Neural cell (in vitro differentiated cells): Measurements from ENCODE around the gene ABCC11. TPM values are rescaled to one million over a fixed set of nuclear protein-coding genes. Genes with fewer than 3 reads are reported as not detected.
"Not testable (repeated sequence)": the region's sequence is repeated elsewhere in the genome, so short reads cannot be mapped to it uniquely, and the experiment has no call there.

Source experiments
- H2AFZ ChIP-seq: fragments of 200-600, 300-800 bp; sonication (generic), shearing (Covaris generic); 2 replicates; pipeline ENCODE4 v1.6.0; 2014; ENCODE audit warnings: low read depth, mild to moderate bottlenecking, antibody characterized with exemption, low read length, moderate library complexity
- H3F3A ChIP-seq: fragments of 200-600 bp; shearing (Covaris generic); 2 replicates; pipeline ENCODE4 v1.6.1; 2016; ENCODE audit warnings: mild to moderate bottlenecking, moderate library complexity, mixed read lengths, antibody characterized with exemption, low read length; ENCODE audit not compliant: insufficient read depth, poor library complexity, severe bottlenecking
- H3K27ac ChIP-seq: fragments of 200-600, 300-800 bp; sonication (generic), shearing (Covaris generic); 2 replicates; pipeline ENCODE4 v1.5.1; 2014; ENCODE audit warnings: mild to moderate bottlenecking, low read length, moderate library complexity
- H3K27me3 ChIP-seq: fragments of 300-800, 200-600 bp; sonication (generic), shearing (Covaris generic); 2 replicates; pipeline ENCODE4 v1.6.0; 2014; ENCODE audit warnings: mild to moderate bottlenecking, low read depth, low read length, moderate library complexity; ENCODE audit not compliant: insufficient read depth
- H3K36me3 ChIP-seq: fragments of 300-800, 200-600 bp; sonication (generic), shearing (Covaris generic); 2 replicates; pipeline ENCODE4 v1.5.1; 2014; ENCODE audit warnings: mild to moderate bottlenecking, antibody characterized with exemption, low read length, moderate library complexity; ENCODE audit not compliant: insufficient read depth
- H3K4me2 ChIP-seq: fragments of 300-800, 200-600 bp; sonication (generic), shearing (Covaris generic); 2 replicates; pipeline ENCODE4 v1.6.0; 2014; ENCODE audit warnings: mild to moderate bottlenecking, low read length
- H3K4me3 ChIP-seq: fragments of 300-800, 200-600 bp; sonication (generic), shearing (Covaris generic); 2 replicates; pipeline ENCODE4 v1.5.1; 2014; ENCODE audit warnings: mild to moderate bottlenecking, low read length, moderate library complexity
- H3K79me2 ChIP-seq: fragments of 200-600 bp; shearing (Covaris generic); replicated peaks from 2 replicates; pipeline ENCODE4 v1.6.0; 2014; ENCODE audit warnings: mild to moderate bottlenecking, low read length, moderate library complexity; ENCODE audit not compliant: insufficient read depth
- H3K9ac ChIP-seq: fragments of 300-800, 200-600 bp; sonication (generic), shearing (Covaris generic); 2 replicates; pipeline ENCODE4 v1.6.1; 2016; ENCODE audit warnings: mild to moderate bottlenecking, low read length, mixed read lengths
- H3K9me2 ChIP-seq: fragments of 200-600 bp; shearing (Covaris generic); 2 replicates; pipeline ENCODE4 v1.6.1; 2016; ENCODE audit warnings: mild to moderate bottlenecking, low read length, mixed read lengths; ENCODE audit not compliant: insufficient read depth
- H3K9me3 ChIP-seq: fragments of 200-600, 300-800 bp; sonication (generic), shearing (Covaris generic); 2 replicates; pipeline ENCODE4 v1.6.1; 2016; ENCODE audit warnings: mild to moderate bottlenecking, mixed run types, low read length, moderate library complexity, mixed read lengths
- H4K20me1 ChIP-seq: fragments of 200-600 bp; shearing (Covaris generic); 2 replicates; pipeline ENCODE4 v1.6.1; 2016; ENCODE audit warnings: mild to moderate bottlenecking, mixed run types; ENCODE audit not compliant: insufficient read depth
- EP300 ChIP-seq: fragments of 450-650 bp; conservative IDR thresholded peaks from 2 replicates; pipeline ENCODE4 v1.6.1; 2014; ENCODE audit warnings: antibody characterized with exemption, mild to moderate bottlenecking, moderate library complexity; ENCODE audit not compliant: poor library complexity, severe bottlenecking
- EZH2 ChIP-seq: fragments of 200-600, 300-800 bp; shearing (Covaris generic), sonication (generic); IDR thresholded peaks from 2 replicates; pipeline ENCODE4 v1.6.1; 2014; ENCODE audit warnings: antibody characterized with exemption, low read length, borderline replicate concordance, mild to moderate bottlenecking; ENCODE audit not compliant: insufficient read depth, poor library complexity, severe bottlenecking
- MXI1 ChIP-seq: fragments of 450-650 bp; conservative IDR thresholded peaks from 2 replicates; pipeline ENCODE4 v1.6.1; 2014; ENCODE audit warnings: antibody characterized with exemption, mild to moderate bottlenecking; ENCODE audit not compliant: poor library complexity, severe bottlenecking
- POLR2AphosphoS5 ChIP-seq: IDR thresholded peaks from 2 replicates; pipeline ENCODE4 v1.6.1; 2012
- RAD21 ChIP-seq: fragments of 450-650 bp; conservative IDR thresholded peaks from 2 replicates; pipeline ENCODE4 v1.6.1; 2014; ENCODE audit warnings: antibody characterized with exemption, mild to moderate bottlenecking, moderate library complexity
- SMC3 ChIP-seq: fragments of 450-650 bp; conservative IDR thresholded peaks from 2 replicates; pipeline ENCODE4 v1.6.1; 2014; ENCODE audit warnings: antibody characterized with exemption, mild to moderate bottlenecking, moderate library complexity; ENCODE audit not compliant: poor library complexity
- TAF1 ChIP-seq: IDR thresholded peaks from 2 replicates; pipeline ENCODE4 v1.6.1; 2012; ENCODE audit warnings: low read depth
- polyA plus RNA-seq: library from polyadenylated mRNA; depleted of rRNA; stranded (reverse); fragments of >200 nt; gene quantifications from 2 replicates; pipeline ENCODE4 v1.2.3, GENCODE V29; 2014
- TF ChIP-seq, protein P1 (sequence below): fragments of 450-650 bp; IDR thresholded peaks from 2 replicates; pipeline ENCODE4 v1.5.1; 2014; ENCODE audit warnings: antibody characterized with exemption, mild to moderate bottlenecking, moderate library complexity; ENCODE audit not compliant: poor library complexity, severe bottlenecking
- TF ChIP-seq, protein P2 (sequence below): IDR thresholded peaks from 2 replicates; pipeline ENCODE4 v1.6.1; 2012; ENCODE audit warnings: borderline replicate concordance

ABCC11 gene
- polyA plus RNA-seq, 1 donor from 2014 or later, result 0.14 TPM

DNA sequence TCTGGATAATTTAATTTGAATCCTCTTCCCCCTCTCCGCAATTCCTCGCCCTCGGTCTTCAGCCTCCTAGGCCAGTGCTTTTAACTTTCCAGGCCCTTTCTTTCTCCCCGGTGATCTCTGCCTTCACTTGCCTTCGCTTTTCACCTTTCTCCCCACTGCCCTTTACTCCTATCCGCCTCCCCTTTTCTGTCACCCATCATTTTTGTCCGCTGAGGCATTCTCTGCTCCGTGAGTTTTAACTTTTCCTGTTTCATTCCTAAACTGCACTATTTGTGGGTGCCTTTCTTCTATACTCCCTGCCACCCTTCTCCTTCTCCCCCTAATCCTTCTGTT, 2.5 kb downstream of the ABCC11 start:
- Histone ChIP-seq H3F3A (no peaks in the 10 kb centered on the region), H3K4me3 (peak overlapping the region; percentile 94), H3K79me2 (peaks cover 50% of the 10 kb centered on the region), H3K27me3 (no peaks in the 10 kb centered on the region), H3K9me3 (no peaks in the 10 kb centered on the region), H2AFZ (peak overlapping the region; percentile 28), H3K9me2 (no peaks in the 10 kb centered on the region), H3K36me3 (no peaks in the 10 kb centered on the region), H4K20me1 (peaks cover 6% of the 10 kb centered on the region), H3K4me2 (peak overlapping the region; percentile 93), H3K9ac (peak overlapping the region; percentile 92), H3K27ac (peak overlapping the region; percentile 70)
- TF ChIP-seq EZH2 (no peak), SMC3 (no peak), RAD21 (no peak), POLR2AphosphoS5 (no peak), EP300 (no peak), MXI1 (no peak), TAF1 (no peak)
- TF ChIP-seq, protein P1, sequence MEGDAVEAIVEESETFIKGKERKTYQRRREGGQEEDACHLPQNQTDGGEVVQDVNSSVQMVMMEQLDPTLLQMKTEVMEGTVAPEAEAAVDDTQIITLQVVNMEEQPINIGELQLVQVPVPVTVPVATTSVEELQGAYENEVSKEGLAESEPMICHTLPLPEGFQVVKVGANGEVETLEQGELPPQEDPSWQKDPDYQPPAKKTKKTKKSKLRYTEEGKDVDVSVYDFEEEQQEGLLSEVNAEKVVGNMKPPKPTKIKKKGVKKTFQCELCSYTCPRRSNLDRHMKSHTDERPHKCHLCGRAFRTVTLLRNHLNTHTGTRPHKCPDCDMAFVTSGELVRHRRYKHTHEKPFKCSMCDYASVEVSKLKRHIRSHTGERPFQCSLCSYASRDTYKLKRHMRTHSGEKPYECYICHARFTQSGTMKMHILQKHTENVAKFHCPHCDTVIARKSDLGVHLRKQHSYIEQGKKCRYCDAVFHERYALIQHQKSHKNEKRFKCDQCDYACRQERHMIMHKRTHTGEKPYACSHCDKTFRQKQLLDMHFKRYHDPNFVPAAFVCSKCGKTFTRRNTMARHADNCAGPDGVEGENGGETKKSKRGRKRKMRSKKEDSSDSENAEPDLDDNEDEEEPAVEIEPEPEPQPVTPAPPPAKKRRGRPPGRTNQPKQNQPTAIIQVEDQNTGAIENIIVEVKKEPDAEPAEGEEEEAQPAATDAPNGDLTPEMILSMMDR, result no peak
- TF ChIP-seq, protein P2, sequence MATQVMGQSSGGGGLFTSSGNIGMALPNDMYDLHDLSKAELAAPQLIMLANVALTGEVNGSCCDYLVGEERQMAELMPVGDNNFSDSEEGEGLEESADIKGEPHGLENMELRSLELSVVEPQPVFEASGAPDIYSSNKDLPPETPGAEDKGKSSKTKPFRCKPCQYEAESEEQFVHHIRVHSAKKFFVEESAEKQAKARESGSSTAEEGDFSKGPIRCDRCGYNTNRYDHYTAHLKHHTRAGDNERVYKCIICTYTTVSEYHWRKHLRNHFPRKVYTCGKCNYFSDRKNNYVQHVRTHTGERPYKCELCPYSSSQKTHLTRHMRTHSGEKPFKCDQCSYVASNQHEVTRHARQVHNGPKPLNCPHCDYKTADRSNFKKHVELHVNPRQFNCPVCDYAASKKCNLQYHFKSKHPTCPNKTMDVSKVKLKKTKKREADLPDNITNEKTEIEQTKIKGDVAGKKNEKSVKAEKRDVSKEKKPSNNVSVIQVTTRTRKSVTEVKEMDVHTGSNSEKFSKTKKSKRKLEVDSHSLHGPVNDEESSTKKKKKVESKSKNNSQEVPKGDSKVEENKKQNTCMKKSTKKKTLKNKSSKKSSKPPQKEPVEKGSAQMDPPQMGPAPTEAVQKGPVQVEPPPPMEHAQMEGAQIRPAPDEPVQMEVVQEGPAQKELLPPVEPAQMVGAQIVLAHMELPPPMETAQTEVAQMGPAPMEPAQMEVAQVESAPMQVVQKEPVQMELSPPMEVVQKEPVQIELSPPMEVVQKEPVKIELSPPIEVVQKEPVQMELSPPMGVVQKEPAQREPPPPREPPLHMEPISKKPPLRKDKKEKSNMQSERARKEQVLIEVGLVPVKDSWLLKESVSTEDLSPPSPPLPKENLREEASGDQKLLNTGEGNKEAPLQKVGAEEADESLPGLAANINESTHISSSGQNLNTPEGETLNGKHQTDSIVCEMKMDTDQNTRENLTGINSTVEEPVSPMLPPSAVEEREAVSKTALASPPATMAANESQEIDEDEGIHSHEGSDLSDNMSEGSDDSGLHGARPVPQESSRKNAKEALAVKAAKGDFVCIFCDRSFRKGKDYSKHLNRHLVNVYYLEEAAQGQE, result no peak

DNA sequence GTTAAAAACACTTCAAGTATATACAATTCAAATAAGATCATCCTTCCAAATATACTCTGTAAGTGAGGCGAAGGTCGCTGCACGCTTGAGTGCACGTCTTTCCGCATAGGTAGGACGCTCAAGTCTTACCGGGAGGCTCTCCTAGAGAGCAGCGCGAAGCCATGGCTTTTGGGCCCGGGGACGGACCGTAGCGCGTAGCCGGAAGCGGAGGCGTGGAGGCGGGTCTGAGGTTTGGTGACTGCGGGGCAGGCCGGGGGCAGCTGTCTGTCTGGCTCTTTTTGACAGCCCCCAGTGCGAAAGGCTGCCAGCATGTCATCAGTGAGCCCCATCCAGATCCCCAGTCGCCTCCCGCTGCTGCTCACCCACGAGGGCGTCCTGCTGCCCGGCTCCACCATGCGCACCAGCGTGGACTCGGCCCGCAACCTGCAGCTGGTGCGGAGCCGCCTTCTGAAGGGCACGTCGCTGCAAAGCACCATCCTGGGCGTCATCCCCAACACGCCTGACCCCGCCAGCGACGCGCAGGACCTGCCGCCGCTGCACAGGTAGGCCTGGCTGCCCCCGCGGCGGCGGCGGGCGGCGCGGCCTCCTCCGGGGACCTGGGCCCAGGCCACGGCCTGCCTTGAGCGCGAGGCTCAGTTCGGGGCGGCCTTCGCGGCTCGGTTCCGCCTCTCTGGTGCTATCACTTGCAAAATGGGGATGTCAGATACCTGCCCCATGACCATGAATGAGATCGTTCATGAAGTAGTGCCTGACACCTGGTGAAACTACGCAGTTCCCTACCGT, 3.1 kb downstream of the ABCC11 start, which contains the start of gene LONP2:
TSS of gene LONP2 (plus strand) at position 221 of the 783 bp plus-strand sequence. CDS start at position 310, 89 bp downstream.
- H3K9me2 ChIP-seq, result no peaks in the 10 kb centered on the region
- H3K9ac ChIP-seq, result peak within 1 kb of the TSS; percentile 92
- H2AFZ ChIP-seq, result peak within 1 kb of the TSS; percentile 63
- peaks cover 6% of the 10 kb centered on the region for H4K20me1 ChIP-seq
- TF ChIP-seq, protein P1, result no peak
- TF ChIP-seq RAD21 (no peak), TAF1 (no peak), EZH2 (no peak), SMC3 (no peak), POLR2AphosphoS5 (peak; percentile 89), MXI1 (peak; percentile 94), EP300 (peak; percentile 54)
- TF ChIP-seq, protein P2, result peak; percentile 68
- H3K36me3 ChIP-seq, result no peaks in the 10 kb centered on the region
- peak within 1 kb of the TSS; percentile 94 for H3K4me3 ChIP-seq
- H3F3A ChIP-seq, result no peaks in the 10 kb centered on the region
- no peaks in the 10 kb centered on the region for H3K27me3 ChIP-seq
- no peaks in the 10 kb centered on the region for H3K9me3 ChIP-seq
- peaks cover 46% of the 10 kb centered on the region for H3K79me2 ChIP-seq
- peak within 1 kb of the TSS; percentile 93 for H3K4me2 ChIP-seq
- H3K27ac ChIP-seq, result peak within 1 kb of the TSS; percentile 70

DNA sequence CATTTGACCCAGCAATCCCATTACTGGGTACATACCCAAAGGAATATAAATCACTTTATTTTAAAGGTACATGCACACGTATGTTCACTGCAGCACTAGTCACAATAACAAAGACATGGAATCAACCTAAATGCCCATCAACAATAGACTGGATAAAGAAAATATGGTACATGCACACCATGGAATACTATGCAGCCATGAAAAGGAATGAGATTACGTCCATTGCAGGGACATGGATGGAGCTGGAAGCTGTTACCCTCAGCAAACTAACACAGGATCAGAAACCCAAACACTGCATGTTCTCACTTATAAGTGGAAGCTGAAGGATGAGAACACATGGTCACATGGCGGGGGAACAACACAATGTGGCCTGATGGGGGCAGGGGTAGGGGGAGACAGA, 7.2 kb downstream of the ABCC11 start:
- H2AFZ ChIP-seq, H3K79me2 ChIP-seq, H3K9me3 ChIP-seq, H3K9me2 ChIP-seq, H3K4me2 ChIP-seq, H3K9ac ChIP-seq, H3F3A ChIP-seq, H3K27ac ChIP-seq, H3K27me3 ChIP-seq, H3K4me3 ChIP-seq, H3K36me3 ChIP-seq, H4K20me1 ChIP-seq: not testable (repeated sequence)
